RWPE1 (cell line): ENCODE measurements around the gene NIPAL3.

ENCODE experiments used
- CTCF ChIA-PET: fragments of 350-600 bp; sonication (Branson Sonifier 250); formaldehyde crosslinking; extraction: SDS; loops from one replicate; lab custom pipeline; 2021; lab: Yijun Ruan, JAX
- POLR2A ChIA-PET: fragments of 400-600 bp; formaldehyde crosslinking; extraction: SDS; loops from one replicate; lab custom pipeline; 2020; ENCODE audit warnings: antibody characterized with exemption; ENCODE audit not compliant: low non-redundant PET; lab: Yijun Ruan, JAX
- DNase-seq: peaks from one replicate; pipeline ENCODE4 v3.0.0; 2012; ENCODE audit warnings: low spot score
- H3K27ac ChIP-seq: fragments of 450-650 bp; 2 replicates; pipeline ENCODE4 v1.5.1; 2017
- CTCF ChIP-seq: fragments of 450-650 bp; conservative IDR thresholded peaks from 2 replicates; pipeline ENCODE4 v1.5.1; 2017; ENCODE audit warnings: low read depth, mild to moderate bottlenecking

Gene NIPAL3

GRCh38 chr1:24476571-24476970 is 61.0 kb downstream of the NIPAL3 start:
- POLR2A ChIA-PET, result interaction anchor here (0.6 kb wide), 1 partner anchor 158 kb away, joined by 3 read pairs; no protein-coding TSS in a partner anchor
- CTCF ChIA-PET, result no interaction called here
- TF ChIP-seq CTCF, result no peak
- no peak for DNase-seq
- no peak overlapping the region for H3K27ac ChIP-seq

- DNase-seq, result no peak
- no peak overlapping the region for H3K27ac ChIP-seq
- ChIA-PET POLR2A (no interaction called here), CTCF (interaction anchor here (0.6 kb wide), 1 partner anchor 18 kb away, joined by 3 read pairs; no protein-coding TSS in a partner anchor)
- TF ChIP-seq CTCF, result no peak
Measured at GRCh38 chr1:24477309-24477708, 61.7 kb downstream of the NIPAL3 start.

GRCh38 chr1:24481101-24481500 is 65.5 kb downstream of the NIPAL3 start:
- H3K27ac ChIP-seq, result no peak overlapping the region

GRCh38 chr1:24481843-24482610 is 66.4 kb downstream of the NIPAL3 start:
- no peak for TF ChIP-seq CTCF
- no peak for DNase-seq
- POLR2A ChIA-PET, result interaction anchor here (0.7 kb wide), 1 partner anchor 430 kb away, joined by 9 read pairs; no protein-coding TSS in a partner anchor
- H3K27ac ChIP-seq, result no peak overlapping the region
- CTCF ChIA-PET, result interaction anchor here (0.6 to 0.7 kb wide), 2 partner anchors 724 to 746 kb away, joined by 3 read pairs; no protein-coding TSS in a partner anchor

More at GRCh38 chr1:24481101-24481500, 65.5 kb downstream of the NIPAL3 start:
- POLR2A ChIA-PET, result no interaction called here
- CTCF ChIA-PET, result no interaction called here
- no peak for DNase-seq
- no peak for TF ChIP-seq CTCF

- H3K27ac ChIP-seq, result no peak overlapping the region
- no peak for DNase-seq
- TF ChIP-seq CTCF, result no peak
- POLR2A ChIA-PET, result no interaction called here
- CTCF ChIA-PET, result no interaction called here
Measured at GRCh38 chr1:24483441-24483840, 67.8 kb downstream of the NIPAL3 start.

GRCh38 chr1:24484199-24484598 is 68.6 kb downstream of the NIPAL3 start:
- no peak overlapping the region for H3K27ac ChIP-seq
- no peak for DNase-seq
- POLR2A ChIA-PET, result interaction anchor here (0.6 kb wide), 1 partner anchor 568 kb away, joined by 3 read pairs; no protein-coding TSS in a partner anchor
- CTCF ChIA-PET, result interaction anchor here (0.6 kb wide), 2 partner anchors 100 to 143 kb away, joined by 3 to 5 read pairs; no protein-coding TSS in a partner anchor
- TF ChIP-seq CTCF, result no peak
